DMS153 (cell line): ENCODE data around the gene MOV10.

Experiments used
- DNase-seq: peaks from one replicate; lab custom pipeline; 2025; lab: John Stamatoyannopoulos, UW

Gene MOV10

DNA sequence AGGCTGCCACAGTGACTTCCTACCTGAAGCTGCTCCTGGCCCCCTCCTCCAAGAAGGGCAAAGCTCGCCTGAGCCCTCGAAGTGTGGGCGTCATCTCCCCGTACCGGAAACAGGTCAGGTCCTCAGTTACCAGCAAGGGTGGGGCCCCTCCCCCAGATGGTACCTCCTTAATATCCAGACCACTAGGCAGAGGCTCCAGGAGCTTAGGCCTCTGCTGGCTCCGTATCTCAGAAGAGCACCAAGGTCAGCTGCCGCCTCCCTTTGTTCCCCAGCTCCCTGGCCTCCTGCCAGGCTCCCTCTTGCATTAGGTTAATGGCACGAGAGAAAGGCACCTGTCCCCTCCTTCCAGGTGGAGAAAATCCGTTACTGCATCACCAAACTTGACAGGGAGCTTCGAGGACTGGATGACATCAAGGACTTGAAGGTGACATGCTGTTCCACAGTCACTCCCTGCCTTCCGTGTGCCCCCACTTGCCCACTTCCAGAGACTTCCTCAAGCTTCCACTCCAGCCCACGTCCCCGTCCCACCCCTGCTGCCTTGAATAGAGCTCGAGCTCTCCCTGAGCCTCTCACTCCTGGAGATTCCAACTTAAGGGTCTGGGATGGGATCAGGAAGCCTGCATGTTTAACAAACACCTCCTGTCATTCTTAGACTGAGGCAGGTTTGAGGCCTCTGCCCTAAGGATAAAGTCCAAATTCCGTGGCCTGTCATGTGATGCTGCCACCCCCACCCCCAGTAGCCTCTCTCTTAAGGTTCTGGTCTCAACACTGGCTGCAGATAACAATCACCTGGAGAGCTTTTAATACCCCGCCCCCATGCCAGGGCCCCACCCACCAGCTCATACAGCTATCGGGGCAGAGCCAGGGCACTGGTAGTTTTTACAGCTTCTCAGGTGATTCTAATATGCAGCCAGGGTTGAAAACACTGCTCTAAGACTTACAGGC lies 24.2 kb downstream of the MOV10 start:
- peak; percentile 75 for DNase-seq

DNA sequence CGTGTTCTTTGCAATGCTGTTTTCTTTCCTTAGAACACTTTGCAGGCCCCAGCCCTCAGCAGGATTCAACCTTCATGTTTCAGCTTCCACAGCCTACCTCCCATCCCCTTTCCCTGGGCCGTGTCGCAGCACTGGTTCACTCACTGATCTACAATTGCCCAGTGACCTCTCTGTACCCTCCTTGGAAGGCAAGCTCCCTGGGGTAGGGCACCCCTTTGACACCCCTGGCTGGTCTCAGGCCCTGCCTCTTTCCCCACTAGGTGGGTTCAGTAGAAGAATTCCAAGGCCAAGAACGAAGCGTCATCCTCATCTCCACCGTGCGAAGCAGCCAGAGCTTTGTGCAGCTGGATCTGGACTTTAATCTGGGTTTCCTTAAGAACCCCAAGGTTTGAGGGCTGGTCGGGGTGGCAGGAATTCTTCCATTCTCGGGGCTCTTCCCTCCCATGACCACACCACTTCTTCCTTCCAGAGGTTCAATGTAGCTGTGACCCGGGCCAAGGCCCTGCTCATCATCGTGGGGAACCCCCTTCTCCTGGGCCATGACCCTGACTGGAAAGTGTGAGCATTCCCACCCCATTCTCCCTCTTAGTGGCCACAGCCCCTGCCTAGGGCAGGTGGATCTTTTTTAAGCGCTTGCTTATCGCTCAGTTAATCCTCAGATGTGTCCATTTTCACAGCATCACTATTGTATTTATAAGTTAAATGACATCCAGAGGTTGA lies 25.1 kb downstream of the MOV10 start:
- DNase-seq = no peak

DNA sequence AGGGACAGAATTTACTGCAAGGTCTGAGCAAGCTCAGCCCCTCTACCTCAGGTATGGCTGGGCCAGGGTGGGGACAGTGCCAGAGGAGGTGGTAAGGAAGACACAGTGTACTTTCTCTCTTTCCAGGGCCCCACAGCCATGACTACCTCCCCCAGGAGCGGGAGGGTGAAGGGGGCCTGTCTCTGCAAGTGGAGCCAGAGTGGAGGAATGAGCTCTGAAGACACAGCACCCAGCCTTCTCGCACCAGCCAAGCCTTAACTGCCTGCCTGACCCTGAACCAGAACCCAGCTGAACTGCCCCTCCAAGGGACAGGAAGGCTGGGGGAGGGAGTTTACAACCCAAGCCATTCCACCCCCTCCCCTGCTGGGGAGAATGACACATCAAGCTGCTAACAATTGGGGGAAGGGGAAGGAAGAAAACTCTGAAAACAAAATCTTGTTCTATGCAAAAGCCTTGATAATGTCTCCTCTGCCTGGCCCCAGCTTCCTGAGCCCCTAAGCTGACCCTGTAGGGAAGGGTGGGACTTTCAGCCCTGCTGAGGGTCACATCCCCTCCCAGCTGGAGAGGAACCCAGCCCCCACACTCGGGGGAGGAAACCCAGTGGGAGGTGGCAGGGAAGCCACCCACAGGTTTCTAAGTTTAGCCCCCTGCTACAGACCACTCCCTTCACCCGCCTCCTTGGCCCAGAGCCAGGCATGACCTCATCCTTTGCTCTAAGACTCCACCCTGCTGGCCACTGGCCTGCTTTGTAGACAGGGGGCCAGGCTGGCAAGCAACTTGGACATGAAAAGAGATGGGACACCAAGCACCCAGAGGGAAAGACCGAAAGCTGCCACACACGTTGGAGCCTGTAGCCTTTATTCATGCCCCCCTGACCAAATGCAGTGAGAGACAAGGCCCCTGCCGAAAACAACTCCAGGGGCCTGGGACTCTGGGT lies 26.1 kb downstream of the MOV10 start:
- peak; percentile 74 for DNase-seq

- no peak for DNase-seq
These were observed 27.0 kb downstream of the MOV10 start for GRCh38 chr1:112701227-112702066.

DNA sequence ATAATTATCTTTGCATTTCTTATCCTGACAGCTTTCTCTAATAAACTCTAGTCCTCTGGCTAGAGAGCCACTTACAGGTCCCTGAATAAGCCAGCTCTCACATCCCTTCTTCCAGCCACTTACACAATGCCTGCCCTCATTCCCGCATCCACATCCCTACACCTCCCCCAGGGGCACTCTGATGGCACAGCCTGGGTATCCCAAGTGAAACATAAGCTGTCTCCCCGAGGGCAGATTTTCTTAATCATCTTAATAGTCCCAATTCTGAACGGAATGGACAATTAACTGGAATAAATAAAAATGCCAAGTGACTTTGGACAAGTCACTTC lies 27.6 kb downstream of the MOV10 start:
- no peak for DNase-seq

- no peak for DNase-seq
These were observed 28.2 kb downstream of the MOV10 start for GRCh38 chr1:112702420-112703261.

DNA sequence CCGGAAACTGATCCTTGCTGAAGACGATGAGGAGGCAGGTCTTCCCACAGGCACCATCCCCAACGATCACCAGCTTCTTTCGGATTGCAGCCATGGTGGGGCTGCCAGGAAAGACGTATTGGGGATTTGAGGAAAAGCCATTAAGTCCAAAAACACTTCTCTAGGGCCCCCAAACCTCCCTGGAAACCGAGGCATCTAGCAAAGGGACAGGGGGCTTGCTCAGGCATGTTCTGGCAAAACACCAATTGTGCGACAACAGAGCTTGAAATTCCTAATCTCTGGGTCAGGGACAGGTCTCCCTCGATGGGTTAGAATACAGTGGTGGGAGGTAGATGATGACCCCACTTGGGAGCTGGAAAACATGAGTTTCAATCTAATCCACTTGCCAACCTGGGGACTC lies 29.2 kb downstream of the MOV10 start:
- no peak for DNase-seq

DNA sequence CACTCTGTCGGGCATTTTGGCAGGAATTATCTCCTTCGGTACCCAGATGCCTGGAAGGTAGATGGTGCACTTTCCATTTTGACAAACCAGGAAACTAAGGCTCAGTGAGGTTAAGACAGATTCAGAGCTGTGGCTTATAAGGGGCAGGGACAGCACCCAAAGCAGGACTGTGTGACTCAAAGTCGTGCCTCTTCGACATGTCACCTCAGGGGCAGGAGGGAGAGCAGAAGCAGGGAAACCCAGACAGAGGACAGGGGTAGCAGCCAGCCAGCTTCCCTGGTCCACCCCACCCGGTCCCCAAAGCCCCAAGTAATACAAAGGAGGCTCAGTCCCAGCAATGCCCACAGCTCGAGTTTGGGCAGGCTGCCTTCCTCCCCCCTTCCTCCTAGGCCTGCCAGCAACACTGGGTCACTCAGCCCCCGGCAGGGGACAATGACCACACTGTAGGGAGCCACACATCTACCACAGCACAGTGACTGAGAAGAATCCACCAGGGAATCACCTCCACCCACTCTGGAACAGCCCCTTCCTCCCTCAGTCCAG lies 30.0 kb downstream of the MOV10 start:
- no peak for DNase-seq

DNA sequence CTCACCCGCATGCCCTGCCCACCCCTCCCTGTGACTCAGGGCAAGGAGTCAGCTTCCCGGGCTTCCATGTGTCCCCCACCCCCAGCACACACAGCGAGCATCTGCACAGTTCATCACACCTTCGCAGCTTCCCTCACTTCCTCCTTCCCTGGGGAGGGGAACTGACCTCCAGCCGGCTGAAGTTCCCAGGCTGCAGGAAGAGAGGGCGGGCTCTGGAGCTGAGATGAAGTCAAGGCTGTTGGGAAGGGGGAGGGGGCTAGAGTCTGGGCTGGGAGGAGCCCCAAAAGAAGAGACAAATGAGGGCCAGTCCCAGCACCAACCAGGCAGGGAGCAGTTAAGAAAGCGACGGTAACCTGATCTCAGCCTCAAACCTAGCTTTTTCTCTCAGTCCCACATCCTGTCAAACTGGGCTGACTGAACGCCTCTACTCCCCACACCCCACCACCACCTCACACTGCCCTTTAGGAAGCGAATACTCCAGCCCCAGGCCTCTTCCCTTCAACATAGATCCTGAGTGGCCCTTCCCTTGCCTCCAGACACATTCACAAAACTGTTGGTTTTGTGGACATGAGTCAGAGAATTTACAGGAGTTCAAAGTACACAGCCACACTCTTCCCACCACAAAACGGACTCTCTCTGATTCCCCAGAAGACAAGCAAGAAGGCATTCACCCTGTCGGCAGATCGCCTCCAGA lies 30.6 kb downstream of the MOV10 start:
- DNase-seq = peak; percentile 86

DNA sequence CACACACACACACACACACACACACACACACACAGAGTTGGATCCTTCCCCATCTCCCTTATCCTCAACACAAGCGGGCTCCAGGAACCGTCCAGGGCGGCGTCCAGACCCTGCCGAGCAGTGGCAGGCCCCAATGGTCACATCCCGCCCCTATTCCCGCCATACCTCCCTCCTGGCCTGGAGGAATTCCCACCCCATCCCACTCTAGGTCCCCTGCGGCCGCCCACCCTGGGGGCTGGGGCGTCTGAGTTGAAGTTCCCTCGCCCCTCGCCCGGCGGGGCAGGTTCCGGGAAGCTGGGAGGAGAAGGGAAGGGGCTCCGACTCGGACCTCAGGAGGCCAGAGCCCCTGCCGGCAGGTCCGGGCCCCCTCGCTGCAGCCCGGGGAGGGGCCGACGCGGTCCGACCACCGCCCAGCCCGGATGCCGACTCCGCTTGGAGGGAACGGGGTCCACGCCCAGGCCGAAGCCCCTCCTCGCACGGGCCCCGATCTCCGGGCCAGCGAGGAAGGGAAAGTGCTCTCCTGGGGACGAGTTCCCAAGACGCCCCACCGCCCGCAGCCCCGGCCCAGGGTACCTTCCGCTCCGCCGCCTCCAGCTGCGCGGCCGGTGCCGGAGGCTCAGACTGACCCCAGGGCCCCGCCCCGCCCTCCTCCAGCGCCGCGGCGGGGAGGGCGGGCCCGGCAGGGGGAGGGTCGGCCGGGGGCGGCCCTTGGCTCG lies 32.2 kb downstream of the MOV10 start, which contains the start of gene RHOC:
Gene RHOC, minus strand, starts transcription at position 623 of the 716 bp plus-strand sequence. CDS start 3,328 bp downstream, outside the sequence.
- DNase-seq = no peak

GRCh38 chr1:112707221-112708001 lies 33.0 kb downstream of the MOV10 start:
- DNase-seq = peak; percentile 74

DNA sequence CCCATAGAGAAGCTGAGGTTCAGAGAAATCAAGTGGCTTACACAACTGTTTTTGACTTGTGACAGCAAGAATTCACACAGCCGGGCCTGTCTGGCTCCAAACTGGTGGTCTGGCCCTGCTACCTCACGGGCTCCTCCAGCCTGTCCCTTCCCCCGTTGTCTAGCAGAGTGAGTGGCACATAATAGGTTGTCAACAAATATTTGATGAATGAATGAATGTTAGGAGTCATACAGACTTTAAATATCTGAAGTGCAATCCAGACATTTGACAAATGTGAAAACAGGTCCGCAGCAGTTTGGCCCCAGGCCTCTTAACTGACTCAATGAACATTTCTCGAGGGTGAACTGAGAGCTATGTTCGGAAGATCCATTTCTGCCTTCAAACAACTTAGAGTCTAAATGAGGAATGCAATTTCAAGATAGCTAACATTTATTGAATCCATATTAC lies 33.6 kb downstream of the MOV10 start:
- no peak for DNase-seq

GRCh38 chr1:112708489-112708888 lies 34.0 kb downstream of the MOV10 start:
- DNase-seq = no peak

DNA sequence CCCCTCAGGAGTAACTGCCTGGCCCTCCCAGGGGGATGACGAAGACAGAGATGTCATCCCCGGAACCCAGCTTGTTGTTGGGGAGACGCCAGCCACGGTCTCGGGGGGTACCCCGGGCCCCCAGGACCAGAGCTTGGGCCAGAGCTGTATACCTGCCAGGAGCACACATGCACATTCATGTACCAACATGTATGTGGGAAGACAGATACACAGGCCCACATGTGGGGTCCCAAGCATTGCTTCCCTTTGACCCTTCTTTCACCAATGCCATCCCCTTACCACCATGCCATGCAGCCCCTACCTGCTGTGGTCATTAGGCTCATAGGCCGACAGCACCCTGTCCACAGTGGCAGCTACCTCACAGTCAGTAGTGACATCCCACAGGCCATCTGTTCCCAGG lies 35.7 kb downstream of the MOV10 start:
- no peak for DNase-seq

- no peak for DNase-seq
These were observed 36.1 kb downstream of the MOV10 start for GRCh38 chr1:112710586-112710985.

GRCh38 chr1:112711041-112711440 lies 36.6 kb downstream of the MOV10 start:
- DNase-seq = no peak

DNA sequence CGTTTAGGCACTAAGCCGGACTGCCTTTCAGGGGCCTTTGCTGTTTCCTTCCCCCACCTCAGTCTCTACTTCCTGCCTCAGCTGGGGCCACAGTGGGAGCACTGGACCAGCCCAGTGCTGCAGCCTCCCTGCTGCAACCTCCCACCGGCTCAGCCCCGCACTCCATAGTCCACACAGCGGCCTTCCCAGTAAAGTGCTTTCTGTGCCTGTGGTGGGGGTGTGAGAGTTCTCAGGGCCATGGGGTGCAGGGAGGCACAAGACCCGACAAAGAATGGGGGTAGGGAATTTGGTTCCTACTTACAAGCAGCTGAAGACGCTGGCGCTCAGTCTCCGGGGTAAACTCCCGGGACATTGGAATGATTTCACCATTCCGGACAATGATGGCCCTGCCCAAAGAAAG lies 37.2 kb downstream of the MOV10 start:
- no peak for DNase-seq

DNA sequence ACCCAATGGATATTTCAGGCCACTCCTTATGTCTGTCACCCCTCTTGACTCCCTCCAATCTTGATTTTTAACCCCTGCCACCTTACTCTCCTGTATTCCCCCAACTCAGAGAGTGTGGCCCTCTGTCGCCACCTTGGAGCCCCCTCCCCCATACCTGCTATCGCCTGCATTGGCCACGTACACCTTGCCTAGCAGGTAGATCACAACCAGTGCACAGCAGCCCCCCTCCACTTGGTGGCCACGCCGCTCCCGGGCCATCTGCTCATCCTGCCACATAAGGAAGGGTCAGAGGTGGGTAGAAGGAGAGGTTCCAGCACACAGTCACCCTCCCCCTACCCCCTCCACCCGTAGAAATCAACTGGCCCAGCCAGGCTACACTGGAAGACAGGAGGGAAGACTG lies 37.7 kb downstream of the MOV10 start:
- DNase-seq = no peak
